ENCODE results near the gene TBC1D2.

DNA sequence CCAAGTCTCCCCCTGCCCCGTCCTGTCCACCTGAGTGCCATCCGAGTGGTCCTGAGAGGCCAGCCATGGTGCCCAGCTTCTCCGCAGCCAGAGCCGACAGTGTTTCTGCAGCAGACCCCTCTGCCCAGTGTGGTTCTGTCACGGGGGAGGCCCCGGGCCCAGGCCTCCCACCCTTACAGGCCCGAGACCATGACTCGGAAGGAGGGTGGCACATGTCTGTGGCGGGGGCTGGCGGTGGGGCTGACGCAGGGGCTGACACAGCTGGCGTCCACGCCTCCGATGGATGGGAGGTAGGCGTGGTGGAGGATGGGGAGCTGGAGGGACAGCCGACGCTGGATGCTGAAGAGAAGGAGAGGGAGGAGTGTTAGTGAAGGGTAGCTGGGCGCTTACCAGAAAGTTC is 35.0 kb upstream of the TBC1D2 start:
- TF ChIP-seq, protein P1, sequence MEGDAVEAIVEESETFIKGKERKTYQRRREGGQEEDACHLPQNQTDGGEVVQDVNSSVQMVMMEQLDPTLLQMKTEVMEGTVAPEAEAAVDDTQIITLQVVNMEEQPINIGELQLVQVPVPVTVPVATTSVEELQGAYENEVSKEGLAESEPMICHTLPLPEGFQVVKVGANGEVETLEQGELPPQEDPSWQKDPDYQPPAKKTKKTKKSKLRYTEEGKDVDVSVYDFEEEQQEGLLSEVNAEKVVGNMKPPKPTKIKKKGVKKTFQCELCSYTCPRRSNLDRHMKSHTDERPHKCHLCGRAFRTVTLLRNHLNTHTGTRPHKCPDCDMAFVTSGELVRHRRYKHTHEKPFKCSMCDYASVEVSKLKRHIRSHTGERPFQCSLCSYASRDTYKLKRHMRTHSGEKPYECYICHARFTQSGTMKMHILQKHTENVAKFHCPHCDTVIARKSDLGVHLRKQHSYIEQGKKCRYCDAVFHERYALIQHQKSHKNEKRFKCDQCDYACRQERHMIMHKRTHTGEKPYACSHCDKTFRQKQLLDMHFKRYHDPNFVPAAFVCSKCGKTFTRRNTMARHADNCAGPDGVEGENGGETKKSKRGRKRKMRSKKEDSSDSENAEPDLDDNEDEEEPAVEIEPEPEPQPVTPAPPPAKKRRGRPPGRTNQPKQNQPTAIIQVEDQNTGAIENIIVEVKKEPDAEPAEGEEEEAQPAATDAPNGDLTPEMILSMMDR (IDR thresholded peaks at IDR 0.05; ENCODE audit: low read depth, low read length), result no peak
- no peak for TF ChIP-seq EZH2phosphoT487 (IDR thresholded peaks at IDR 0.05; ENCODE audit: low read depth)
